ENCODE data around the gene IFNE. TPM values are rescaled to one million over a fixed set of nuclear protein-coding genes. Genes with fewer than 3 reads are reported as not detected.

The IFNE gene
- total and polyA plus RNA-seq, 2 donors (not counting 1 experiment from before 2014, with no cell fraction given), result 0.15 to 6.6 TPM

DNA sequence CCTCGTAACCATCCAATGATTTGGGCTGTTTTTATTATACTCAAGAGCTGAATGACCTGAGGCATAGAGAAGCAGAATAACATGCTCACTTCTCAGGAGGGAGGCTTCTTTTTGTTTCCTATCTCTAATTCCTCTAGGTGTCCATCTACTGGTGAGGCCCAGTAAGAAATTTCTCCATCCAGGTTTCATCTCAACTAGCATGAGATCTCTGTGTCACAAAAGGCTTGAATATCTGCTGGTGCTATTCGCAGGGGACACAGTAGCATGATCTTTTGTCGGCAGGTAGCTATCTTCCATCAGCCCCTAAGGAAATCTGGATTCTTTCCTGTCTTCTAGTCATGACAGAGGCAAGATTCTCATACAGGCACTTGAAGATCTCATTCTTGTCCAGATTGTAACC, 8.9 kb downstream of the IFNE start:
- H3K4me1 ChIP-seq (ENCODE audit: control insufficient read depth, extremely low read depth, insufficient read depth, low read length), result no peaks in the 10 kb centered on the region
- H2AFZ ChIP-seq (ENCODE audit: low read length), result no peak overlapping the region
- no peak overlapping the region for H3K9ac ChIP-seq (ENCODE audit: insufficient read depth, low read length)
- no peaks in the 10 kb centered on the region for H4K20me1 ChIP-seq (ENCODE audit: control insufficient read depth, extremely low read depth, insufficient read depth, low read length)
- no peaks in the 10 kb centered on the region for H3K79me2 ChIP-seq (ENCODE audit: control insufficient read depth, insufficient read depth, low read length)
- H3K4me3 ChIP-seq (replicated peaks in 1 of 4; ENCODE audit: control extremely low read depth in 1 of 4, insufficient read depth in 1 of 4, low read depth in 3 of 4, low read length in 4 of 4), result no peak overlapping the region
- DNase-seq (ENCODE audit: low read depth in 2 of 2), result no peak
- H3K9me3 ChIP-seq (ENCODE audit: control insufficient read depth, insufficient read depth, low read depth, low read length), result no peaks in the 10 kb centered on the region
- no peaks in the 10 kb centered on the region for H3K36me3 ChIP-seq (ENCODE audit: control insufficient read depth, insufficient read depth, low read length)
- no peaks in the 10 kb centered on the region for H3K27me3 ChIP-seq (ENCODE audit: control insufficient read depth, insufficient read depth, low read length)
- H3K4me2 ChIP-seq (ENCODE audit: extremely low read depth, insufficient read depth, low read length), result no peak overlapping the region
- no peak overlapping the region for H3K27ac ChIP-seq (ENCODE audit: insufficient read depth, low read length)
- TF ChIP-seq EZH2 (IDR thresholded peaks at IDR 0.05; ENCODE audit: low read length, missing control alignments), result no peak

DNA sequence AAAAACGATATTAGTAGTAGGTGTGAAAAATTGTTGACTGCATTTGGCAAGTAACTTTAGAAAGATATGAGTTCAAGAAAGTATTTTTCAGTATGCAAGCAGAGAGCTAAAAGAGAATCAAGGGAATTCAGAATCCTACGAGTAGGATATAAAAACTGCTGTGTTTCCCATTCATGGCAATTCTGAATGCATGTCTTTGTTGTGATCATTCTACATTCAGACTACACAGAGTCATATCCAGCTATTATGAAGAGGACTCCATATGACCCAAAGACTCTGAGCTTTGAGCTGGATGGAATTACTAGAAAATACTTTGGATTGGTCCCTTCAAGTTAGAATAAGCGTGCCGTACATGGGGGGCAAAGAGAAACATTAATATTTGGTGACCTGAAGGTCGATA, 12.0 kb downstream of the IFNE start:
- Histone ChIP-seq H4K20me1 (ENCODE audit: control insufficient read depth, extremely low read depth, insufficient read depth, low read length) (no peaks in the 10 kb centered on the region), H3K4me3 (replicated peaks in 1 of 4; ENCODE audit: control extremely low read depth in 1 of 4, insufficient read depth in 1 of 4, low read depth in 3 of 4, low read length in 4 of 4) (no peak overlapping the region), H3K9me3 (ENCODE audit: control insufficient read depth, insufficient read depth, low read depth, low read length) (no peaks in the 10 kb centered on the region), H2AFZ (ENCODE audit: low read length) (no peak overlapping the region), H3K4me1 (ENCODE audit: control insufficient read depth, extremely low read depth, insufficient read depth, low read length) (no peaks in the 10 kb centered on the region), H3K36me3 (ENCODE audit: control insufficient read depth, insufficient read depth, low read length) (no peaks in the 10 kb centered on the region), H3K27ac (ENCODE audit: insufficient read depth, low read length) (no peak overlapping the region), H3K27me3 (ENCODE audit: control insufficient read depth, insufficient read depth, low read length) (no peaks in the 10 kb centered on the region), H3K4me2 (ENCODE audit: extremely low read depth, insufficient read depth, low read length) (no peak overlapping the region), H3K79me2 (ENCODE audit: control insufficient read depth, insufficient read depth, low read length) (no peaks in the 10 kb centered on the region), H3K9ac (ENCODE audit: insufficient read depth, low read length) (no peak overlapping the region)
- TF ChIP-seq, protein P1, sequence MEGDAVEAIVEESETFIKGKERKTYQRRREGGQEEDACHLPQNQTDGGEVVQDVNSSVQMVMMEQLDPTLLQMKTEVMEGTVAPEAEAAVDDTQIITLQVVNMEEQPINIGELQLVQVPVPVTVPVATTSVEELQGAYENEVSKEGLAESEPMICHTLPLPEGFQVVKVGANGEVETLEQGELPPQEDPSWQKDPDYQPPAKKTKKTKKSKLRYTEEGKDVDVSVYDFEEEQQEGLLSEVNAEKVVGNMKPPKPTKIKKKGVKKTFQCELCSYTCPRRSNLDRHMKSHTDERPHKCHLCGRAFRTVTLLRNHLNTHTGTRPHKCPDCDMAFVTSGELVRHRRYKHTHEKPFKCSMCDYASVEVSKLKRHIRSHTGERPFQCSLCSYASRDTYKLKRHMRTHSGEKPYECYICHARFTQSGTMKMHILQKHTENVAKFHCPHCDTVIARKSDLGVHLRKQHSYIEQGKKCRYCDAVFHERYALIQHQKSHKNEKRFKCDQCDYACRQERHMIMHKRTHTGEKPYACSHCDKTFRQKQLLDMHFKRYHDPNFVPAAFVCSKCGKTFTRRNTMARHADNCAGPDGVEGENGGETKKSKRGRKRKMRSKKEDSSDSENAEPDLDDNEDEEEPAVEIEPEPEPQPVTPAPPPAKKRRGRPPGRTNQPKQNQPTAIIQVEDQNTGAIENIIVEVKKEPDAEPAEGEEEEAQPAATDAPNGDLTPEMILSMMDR (conservative IDR thresholded peaks at IDR 0.05 in 1 of 2, IDR thresholded peaks at IDR 0.05 in 1 of 2; ENCODE audit: low read depth in 1 of 2, low read length in 2 of 2), result no peak
- no peak for TF ChIP-seq EZH2 (IDR thresholded peaks at IDR 0.05; ENCODE audit: low read length, missing control alignments)
- no peak for DNase-seq (ENCODE audit: low read depth in 2 of 2)

DNA sequence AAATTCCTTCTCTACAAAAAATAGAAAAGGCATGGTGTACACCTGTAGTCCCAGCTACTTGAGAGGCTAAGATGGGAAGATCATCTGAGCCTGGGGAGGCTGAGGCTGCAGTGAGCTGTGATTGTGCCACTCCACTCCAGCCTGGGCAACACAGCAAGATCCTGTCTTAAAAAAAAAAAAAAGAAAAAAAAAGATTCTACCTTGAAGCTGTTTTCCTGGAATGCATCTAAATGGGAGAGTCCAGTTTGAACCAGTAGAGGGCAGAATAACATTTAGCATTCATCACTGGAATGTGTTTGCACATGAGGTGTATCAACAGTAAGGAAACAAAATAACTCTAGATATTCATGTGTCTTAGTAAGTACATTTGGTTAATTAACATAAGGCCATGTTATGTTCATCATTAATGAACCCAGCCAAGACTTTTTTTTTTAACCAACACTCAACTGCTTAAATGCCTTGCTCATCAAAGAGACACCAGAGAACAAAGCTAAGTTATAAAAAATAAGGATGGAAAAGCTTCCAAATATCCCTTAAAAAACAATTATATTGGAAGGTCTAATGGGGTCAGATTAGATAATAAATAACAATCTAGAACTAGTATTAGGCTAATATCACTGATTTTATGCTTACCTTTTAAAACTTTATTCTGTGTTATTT, 16.1 kb downstream of the IFNE start:
- no peaks in the 10 kb centered on the region for H3K36me3 ChIP-seq (ENCODE audit: control insufficient read depth, insufficient read depth, low read length)
- no peaks in the 10 kb centered on the region for H4K20me1 ChIP-seq (ENCODE audit: control insufficient read depth, extremely low read depth, insufficient read depth, low read length)
- no peaks in the 10 kb centered on the region for H3K4me1 ChIP-seq (ENCODE audit: control insufficient read depth, extremely low read depth, insufficient read depth, low read length)
- H2AFZ ChIP-seq (ENCODE audit: low read length), result no peak overlapping the region
- H3K9me3 ChIP-seq (ENCODE audit: control insufficient read depth, insufficient read depth, low read depth, low read length), result no peaks in the 10 kb centered on the region
- TF ChIP-seq, protein P1 (conservative IDR thresholded peaks at IDR 0.05 in 1 of 2, IDR thresholded peaks at IDR 0.05 in 1 of 2; ENCODE audit: low read depth in 1 of 2, low read length in 2 of 2), result peak; percentile 60 to 75
- TF ChIP-seq EZH2 (IDR thresholded peaks at IDR 0.05; ENCODE audit: low read length, missing control alignments), result no peak
- no peak overlapping the region for H3K4me2 ChIP-seq (ENCODE audit: extremely low read depth, insufficient read depth, low read length)
- no peaks in the 10 kb centered on the region for H3K79me2 ChIP-seq (ENCODE audit: control insufficient read depth, insufficient read depth, low read length)
- no peak overlapping the region for H3K27ac ChIP-seq (ENCODE audit: insufficient read depth, low read length)
- no peaks in the 10 kb centered on the region for H3K27me3 ChIP-seq (ENCODE audit: control insufficient read depth, insufficient read depth, low read length)
- peak; percentile 42 to 75 for DNase-seq (ENCODE audit: low read depth in 2 of 2)
- no peak overlapping the region for H3K9ac ChIP-seq (ENCODE audit: insufficient read depth, low read length)
- H3K4me3 ChIP-seq (replicated peaks in 1 of 4; ENCODE audit: control extremely low read depth in 1 of 4, insufficient read depth in 1 of 4, low read depth in 3 of 4, low read length in 4 of 4), result no peak overlapping the region

Measured in fibroblast of lung (primary cell).